Amniotic stem cell (primary cell): ENCODE measurements around the gene PHKG1.
"Not testable (repeated sequence)": the region's sequence is repeated elsewhere in the genome, so short reads cannot be mapped to it uniquely, and the experiment has no call there.

Experiments used
- DNase-seq: peaks from one replicate; lab custom pipeline; 2025; lab: John Stamatoyannopoulos, UW

The PHKG1 gene

DNA sequence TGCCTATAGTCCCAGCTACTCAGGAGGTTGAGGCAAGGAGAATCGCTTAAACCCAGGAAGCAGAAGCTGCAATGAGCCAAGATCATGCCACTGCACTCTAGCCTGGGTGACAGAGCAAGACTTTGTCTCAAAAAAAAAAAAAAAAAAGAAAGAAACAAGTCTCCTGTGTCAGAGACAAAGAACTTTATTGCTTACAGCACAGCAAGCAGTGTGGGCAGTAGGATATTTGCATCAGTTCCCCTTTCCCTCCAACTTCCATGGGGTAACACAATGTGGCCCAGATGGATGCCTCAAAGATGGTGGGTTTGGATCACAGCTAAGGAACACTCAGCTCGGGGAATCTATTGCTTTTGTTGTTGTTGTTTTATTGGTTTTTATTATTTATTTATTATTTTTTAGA, 47.0 kb downstream of the PHKG1 start:
- DNase-seq: not testable (repeated sequence)

DNA sequence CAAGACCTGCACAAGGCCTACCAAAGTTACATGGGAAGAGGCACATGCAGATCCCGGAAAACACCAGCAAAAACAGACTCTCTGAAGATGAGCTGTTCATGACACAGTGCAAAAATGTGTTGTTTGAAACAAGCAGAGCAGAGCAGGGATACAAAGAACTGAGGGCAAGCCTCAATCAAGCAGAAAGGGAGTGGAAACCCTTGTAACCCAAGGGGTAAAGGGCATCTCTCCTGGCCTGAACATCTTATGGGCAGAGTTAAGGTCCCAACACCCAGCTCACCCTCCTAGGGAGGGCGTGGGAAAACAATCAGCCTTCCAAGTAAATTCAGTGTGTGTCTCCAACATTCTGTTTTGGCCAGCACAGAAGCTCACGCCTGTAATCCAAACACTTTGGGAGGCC, 52.0 kb downstream of the PHKG1 start:
- DNase-seq: no peak

GRCh38 chr7:56033671-56034432, 58.9 kb downstream of the PHKG1 start:
- no peak for DNase-seq

DNA sequence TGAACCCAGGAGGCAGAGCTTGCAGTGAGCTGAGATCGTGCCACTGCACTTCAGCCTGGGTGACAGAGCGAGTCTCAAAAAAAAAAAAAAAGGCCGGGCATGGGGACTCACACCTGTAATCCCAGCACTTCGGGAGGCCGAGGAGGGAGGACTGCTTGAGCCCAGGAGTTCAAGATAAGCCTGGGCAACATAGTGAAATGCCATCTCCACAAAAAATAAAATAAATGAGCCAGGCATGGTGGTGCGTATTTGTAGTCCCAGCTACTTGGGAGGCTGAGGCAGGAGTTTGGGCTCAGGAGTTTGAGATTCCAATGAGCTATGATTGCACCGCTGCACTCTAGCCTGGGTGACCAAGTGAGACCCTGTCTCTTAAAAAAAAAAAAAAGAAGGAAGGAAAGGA, 60.2 kb downstream of the PHKG1 start:
- DNase-seq: not testable (repeated sequence)

GRCh38 chr7:56031556-56031955, 61.2 kb downstream of the PHKG1 start:
- not testable (repeated sequence) for DNase-seq

- DNase-seq: no peak
Observed at GRCh38 chr7:56030340-56030739, 62.4 kb downstream of the PHKG1 start.
